MM.1S (cell line): Measurements from ENCODE around the gene TRIM54.

Source experiments
- DNase-seq: peaks from one replicate; pipeline ENCODE4 v3.0.0-alpha.2; 2015
- H2AFZ ChIP-seq: fragments of 300-600 bp; sonication (generic); 2 replicates; pipeline ENCODE4 v1.6.0; 2016; ENCODE audit warnings: antibody characterized with exemption, low read length
- H3F3A ChIP-seq: fragments of 300-600 bp; sonication (generic); 2 replicates; pipeline ENCODE4 v1.6.1; 2016; ENCODE audit warnings: mild to moderate bottlenecking, antibody characterized with exemption, low read length, moderate library complexity, mixed read lengths; ENCODE audit not compliant: insufficient read depth
- H3K27ac ChIP-seq: fragments of 300-600 bp; sonication (generic); 2 replicates; pipeline ENCODE4 v1.5.1; 2016; ENCODE audit warnings: mild to moderate bottlenecking, low read length
- H3K27me3 ChIP-seq: fragments of 300-600 bp; sonication (generic); replicated peaks from 2 replicates; pipeline ENCODE4 v1.6.0; 2016; ENCODE audit warnings: low read length; ENCODE audit not compliant: insufficient read depth
- H3K36me3 ChIP-seq: fragments of 300-600 bp; sonication (generic); replicated peaks from 2 replicates; pipeline ENCODE4 v1.6.1; 2016; ENCODE audit warnings: mild to moderate bottlenecking, low read length, mixed read lengths; ENCODE audit not compliant: insufficient read depth
- H3K4me1 ChIP-seq: fragments of 300-600 bp; sonication (generic); 2 replicates; pipeline ENCODE4 v1.6.1; 2016; ENCODE audit warnings: low read length, mixed read lengths
- H3K4me2 ChIP-seq: fragments of 300-600 bp; sonication (generic); 2 replicates; pipeline ENCODE4 v1.6.0; 2016; ENCODE audit warnings: low read depth, low read length
- H3K4me3 ChIP-seq: fragments of 300-600 bp; sonication (generic); 2 replicates; pipeline ENCODE4 v1.5.1; 2016; ENCODE audit warnings: low read length, mixed read lengths
- H3K79me2 ChIP-seq: fragments of 300-600 bp; sonication (generic); 2 replicates; pipeline ENCODE4 v1.6.1; 2016; ENCODE audit warnings: mixed run types, low read length, mixed read lengths
- H3K9ac ChIP-seq: fragments of 300-600 bp; sonication (generic); 2 replicates; pipeline ENCODE4 v1.6.1; 2016; ENCODE audit warnings: low read length, mixed read lengths
- H3K9me2 ChIP-seq: fragments of 300-600 bp; sonication (generic); replicated peaks from 2 replicates; pipeline ENCODE4 v1.6.1; 2016; ENCODE audit warnings: mild to moderate bottlenecking, low read length, mixed read lengths; ENCODE audit not compliant: insufficient read depth
- H3K9me3 ChIP-seq: fragments of 300-600 bp; sonication (generic); replicated peaks from 2 replicates; pipeline ENCODE4 v1.6.1; 2016; ENCODE audit warnings: mild to moderate bottlenecking, low read length, mixed read lengths; ENCODE audit not compliant: insufficient read depth
- H4K20me1 ChIP-seq: fragments of 300-600 bp; sonication (generic); 2 replicates; pipeline ENCODE4 v1.6.1; 2016; ENCODE audit warnings: mild to moderate bottlenecking, low read length, moderate library complexity, mixed read lengths; ENCODE audit not compliant: insufficient read depth
- CTCF ChIP-seq: fragments of 300-600 bp; sonication (generic); IDR thresholded peaks from 2 replicates; pipeline ENCODE4 v1.5.1; 2016; ENCODE audit warnings: antibody characterized with exemption, low read length, mixed read lengths
- EZH2 ChIP-seq: fragments of 300-600 bp; sonication (generic); optimal IDR thresholded peaks from 2 replicates; pipeline ENCODE3; 2017; ENCODE audit warnings: low read depth, mild to moderate bottlenecking, antibody characterized with exemption, low read length, mixed read lengths
- EZH2phosphoT487 ChIP-seq: fragments of 300-600 bp; sonication (generic); IDR thresholded peaks from 2 replicates; pipeline ENCODE4 v1.6.1; 2018; ENCODE audit warnings: antibody characterized with exemption, low read length

Gene TRIM54

GRCh38 chr2:27353762-27354596 is 71.8 kb downstream of the TRIM54 start:
- peaks cover 18% of the 10 kb centered on the region for H3K4me1 ChIP-seq
- peaks cover 22% of the 10 kb centered on the region for H3F3A ChIP-seq
- no peaks in the 10 kb centered on the region for H3K9me3 ChIP-seq
- peaks cover 93% of the 10 kb centered on the region for H3K79me2 ChIP-seq
- no peak overlapping the region for H2AFZ ChIP-seq
- H3K9ac ChIP-seq, result no peak overlapping the region
- no peaks in the 10 kb centered on the region for H3K27me3 ChIP-seq
- H3K4me3 ChIP-seq, result no peak overlapping the region
- no peak overlapping the region for H3K4me2 ChIP-seq
- H4K20me1 ChIP-seq, result no peaks in the 10 kb centered on the region
- DNase-seq, result no peak
- no peaks in the 10 kb centered on the region for H3K36me3 ChIP-seq
- H3K9me2 ChIP-seq, result no peaks in the 10 kb centered on the region
- no peak for TF ChIP-seq CTCF
- H3K27ac ChIP-seq, result no peak overlapping the region

DNA sequence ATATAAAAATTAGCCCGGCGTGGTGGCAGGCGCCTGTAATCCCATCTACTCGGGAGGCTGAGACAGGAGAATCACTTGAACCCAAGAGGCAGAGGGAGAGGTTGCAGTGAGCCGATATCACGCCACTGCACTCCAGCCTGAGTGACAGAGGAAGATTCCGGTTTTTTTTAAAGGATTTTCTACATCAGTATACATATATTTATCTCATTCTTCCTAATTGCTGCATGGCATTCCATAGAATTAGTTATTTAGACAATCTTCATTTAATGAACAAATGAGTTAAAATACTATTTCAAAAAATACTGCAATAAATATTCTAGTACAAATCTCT is 72.3 kb downstream of the TRIM54 start:
- Histone ChIP-seq H2AFZ (no peak overlapping the region), H3K27me3 (no peaks in the 10 kb centered on the region), H3K36me3 (no peaks in the 10 kb centered on the region), H3K9me2 (no peaks in the 10 kb centered on the region), H3K27ac (no peak overlapping the region), H3F3A (peaks cover 22% of the 10 kb centered on the region), H3K4me3 (no peak overlapping the region), H4K20me1 (no peaks in the 10 kb centered on the region), H3K79me2 (peaks cover 88% of the 10 kb centered on the region), H3K9ac (no peak overlapping the region), H3K4me2 (no peak overlapping the region), H3K4me1 (peaks cover 18% of the 10 kb centered on the region), H3K9me3 (no peaks in the 10 kb centered on the region)
- DNase-seq, result no peak
- TF ChIP-seq EZH2 (no peak), EZH2phosphoT487 (no peak), CTCF (no peak)

- H3K36me3 ChIP-seq, result no peaks in the 10 kb centered on the region
- DNase-seq, result no peak
- H3K9me3 ChIP-seq, result no peaks in the 10 kb centered on the region
- H3K27ac ChIP-seq, result peak overlapping the region; percentile 97
- no peaks in the 10 kb centered on the region for H3K9me2 ChIP-seq
- peaks cover 13% of the 10 kb centered on the region for H3F3A ChIP-seq
- no peaks in the 10 kb centered on the region for H3K27me3 ChIP-seq
- peak overlapping the region; percentile 90 for H3K9ac ChIP-seq
- H3K4me2 ChIP-seq, result peak overlapping the region; percentile 93
- peaks cover 8% of the 10 kb centered on the region for H3K4me1 ChIP-seq
- H4K20me1 ChIP-seq, result no peaks in the 10 kb centered on the region
- H3K79me2 ChIP-seq, result peaks cover 74% of the 10 kb centered on the region
- TF ChIP-seq CTCF (no peak), EZH2 (no peak), EZH2phosphoT487 (no peak)
- peak overlapping the region; percentile 95 for H3K4me3 ChIP-seq
- peak overlapping the region; percentile 86 for H2AFZ ChIP-seq
Observed at GRCh38 chr2:27356056-27356381, 73.8 kb downstream of the TRIM54 start.
